ENCODE results near the gene CDKN2B.

GRCh38 chr9:21984101-21984500 lies 25.0 kb downstream of the CDKN2B start:
- TF ChIP-seq CTCF (IDR thresholded peaks at IDR 0.05; ENCODE audit: low read depth, low read length, missing input control) (no peak), TAF1 (conservative IDR thresholded peaks at IDR 0.05) (no peak), ATF3 (IDR thresholded peaks at IDR 0.05) (no peak), SP1 (IDR thresholded peaks at IDR 0.05) (no peak), EGR1 (IDR thresholded peaks at IDR 0.05; ENCODE audit: low read depth in 2 of 2) (no peak), ZBTB33 (IDR thresholded peaks at IDR 0.05) (no peak), REST (IDR thresholded peaks at IDR 0.05) (no peak), MAX (IDR thresholded peaks at IDR 0.05) (no peak)

Measured in liver (tissue), 3 donors.